ENCODE measurements around the gene PPP1R16B.
"Not testable (repeated sequence)": the region's sequence is repeated elsewhere in the genome, so short reads cannot be mapped to it uniquely, and the experiment has no call there.

The PPP1R16B gene

GRCh38 chr20:38950254-38950653, 144.8 kb downstream of the PPP1R16B start:
- no peak for TF ChIP-seq CTCF (IDR thresholded peaks at IDR 0.05; ENCODE audit: low read depth, low read length, missing control alignments)
- no peak for DNase-seq (ENCODE audit: low read depth)
- no peak overlapping the region for H3K4me3 ChIP-seq (ENCODE audit: low read depth, low read length)

GRCh38 chr20:38951611-38952010, 146.1 kb downstream of the PPP1R16B start:
- no peak for TF ChIP-seq CTCF (IDR thresholded peaks at IDR 0.05; ENCODE audit: low read depth, low read length, missing control alignments)
- DNase-seq (ENCODE audit: low read depth), result no peak
- no peak overlapping the region for H3K4me3 ChIP-seq (ENCODE audit: low read depth, low read length)

GRCh38 chr20:38952153-38952552, 146.7 kb downstream of the PPP1R16B start:
- DNase-seq (ENCODE audit: low read depth), result no peak
- no peak overlapping the region for H3K4me3 ChIP-seq (ENCODE audit: low read depth, low read length)
- no peak for TF ChIP-seq CTCF (IDR thresholded peaks at IDR 0.05; ENCODE audit: low read depth, low read length, missing control alignments)

- H3K4me3 ChIP-seq (ENCODE audit: low read depth, low read length), result no peak overlapping the region
- no peak for TF ChIP-seq CTCF (IDR thresholded peaks at IDR 0.05; ENCODE audit: low read depth, low read length, missing control alignments)
- DNase-seq (ENCODE audit: low read depth), result no peak
Observed at GRCh38 chr20:38953630-38954340, 148.3 kb downstream of the PPP1R16B start.

GRCh38 chr20:38957235-38957876, 151.9 kb downstream of the PPP1R16B start:
- no peak overlapping the region for H3K4me3 ChIP-seq (ENCODE audit: low read depth, low read length)
- DNase-seq (ENCODE audit: low read depth), result no peak
- TF ChIP-seq CTCF (IDR thresholded peaks at IDR 0.05; ENCODE audit: low read depth, low read length, missing control alignments), result no peak

- no peak for TF ChIP-seq CTCF (IDR thresholded peaks at IDR 0.05; ENCODE audit: low read depth, low read length, missing control alignments)
- DNase-seq (ENCODE audit: low read depth), result no peak
- no peak overlapping the region for H3K4me3 ChIP-seq (ENCODE audit: low read depth, low read length)
Observed at GRCh38 chr20:38957915-38958485, 152.5 kb downstream of the PPP1R16B start.

GRCh38 chr20:38960187-38960687, 154.7 kb downstream of the PPP1R16B start:
- H3K4me3 ChIP-seq (ENCODE audit: low read depth, low read length); DNase-seq (ENCODE audit: low read depth): not testable (repeated sequence)

All from GM12864 (cell line).